Loucy (cell line): ENCODE measurements around the gene ALCAM.

Experiments
- CTCF ChIP-seq: fragments of 200-600 bp; sonication (generic); conservative IDR thresholded peaks from 2 replicates; pipeline ENCODE4 v1.5.1; 2014; ENCODE audit warnings: mild to moderate bottlenecking, antibody characterized with exemption, low read length
- EZH2phosphoT487 ChIP-seq: fragments of 200-600 bp; IDR thresholded peaks from 2 replicates; pipeline ENCODE4 v1.6.1; 2018; ENCODE audit warnings: antibody characterized with exemption, mild to moderate bottlenecking, moderate library complexity, borderline replicate concordance

GRCh38 chr3:105561876-105562275 is 195.2 kb downstream of the ALCAM start:
- TF ChIP-seq CTCF: no peak
- TF ChIP-seq EZH2phosphoT487: no peak
